SK-N-MC (cell line): ENCODE results near the gene CRMP1.

Source experiments
- DNase-seq: peaks from one replicate; pipeline ENCODE4 v3.0.0-alpha.2; 2011; ENCODE audit warnings: low read depth, low spot score
- H3K27ac ChIP-seq: fragments of 200-600 bp; sonication (generic); 2 replicates; pipeline ENCODE4 v1.5.1; 2016; ENCODE audit warnings: mixed run types
- H3K36me3 ChIP-seq: fragments of 200-600 bp; sonication (generic); 2 replicates; pipeline ENCODE4 v1.6.1; 2017; ENCODE audit warnings: antibody characterized with exemption, low read length, mixed read lengths; ENCODE audit not compliant: insufficient read depth
- H3K4me3 ChIP-seq: fragments of 200-600 bp; sonication (generic); 2 replicates; pipeline ENCODE4 v1.5.1; 2016
- H3K9ac ChIP-seq: fragments of 200-600 bp; sonication (generic); 2 replicates; pipeline ENCODE4 v1.8.0; 2017; ENCODE audit warnings: mixed run types, mixed read lengths; ENCODE audit not compliant: insufficient read length
- H3K9me3 ChIP-seq: fragments of 200-600 bp; sonication (generic); 2 replicates; pipeline ENCODE4 v1.6.1; 2017; ENCODE audit warnings: low read depth, mild to moderate bottlenecking, antibody characterized with exemption, low read length, moderate library complexity, mixed read lengths
- EZH2 ChIP-seq: fragments of 200-600 bp; sonication (generic); IDR thresholded peaks from one replicate; pipeline ENCODE4 v1.6.1; 2017; ENCODE audit warnings: antibody characterized with exemption
- FOXP2 ChIP-seq: optimal IDR thresholded peaks from 2 replicates; pipeline ENCODE3; 2011; ENCODE audit warnings: mild to moderate bottlenecking, moderate library complexity; ENCODE audit not compliant: insufficient read depth; ENCODE audit errors: extremely low read length, control extremely low read depth
- POLR2AphosphoS5 ChIP-seq: IDR thresholded peaks from 2 replicates; pipeline ENCODE4 v1.6.1; 2012; ENCODE audit warnings: mild to moderate bottlenecking, low read depth, low read length, borderline replicate concordance

CRMP1 gene

DNA sequence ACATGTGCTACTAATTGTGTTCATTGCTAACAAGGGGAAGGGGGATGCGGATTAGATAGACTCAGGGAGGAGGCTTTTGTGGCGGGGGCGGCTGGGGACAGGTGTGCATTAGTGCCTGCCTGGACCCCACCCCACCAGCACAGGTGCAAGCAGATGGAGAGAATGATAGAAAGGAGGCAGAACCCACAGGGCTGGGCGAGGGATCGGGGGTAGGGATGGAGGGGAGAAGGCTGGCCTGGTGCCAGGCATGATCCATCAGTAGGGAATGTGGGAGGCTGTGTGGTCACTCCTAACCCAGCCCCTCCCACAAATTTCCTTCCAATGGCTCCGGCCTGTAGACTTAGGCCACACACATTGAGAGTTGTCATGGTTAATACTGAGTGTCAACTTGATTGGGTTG is 30.5 kb upstream of the CRMP1 start:
- H3K4me3 ChIP-seq: no peak overlapping the region

DNA sequence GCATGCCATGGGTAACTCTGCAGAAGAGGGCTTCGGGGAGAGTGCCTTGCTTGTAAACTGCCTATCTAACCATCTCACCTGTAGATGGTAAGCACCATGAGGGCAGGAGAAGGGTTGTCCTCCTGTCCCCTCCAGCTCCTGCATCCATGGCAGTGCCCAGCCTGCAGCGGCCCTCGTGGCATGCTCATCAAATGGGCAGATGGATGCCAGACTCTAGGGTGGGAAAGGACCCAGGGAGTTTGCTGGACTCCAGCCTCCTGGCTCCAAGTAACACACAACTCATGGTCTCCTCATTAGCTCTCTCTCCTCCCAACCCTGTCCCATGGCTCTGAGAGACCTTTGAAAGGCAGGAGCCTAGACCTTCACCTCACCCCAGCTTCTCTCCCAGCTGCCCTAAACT is 29.7 kb upstream of the CRMP1 start:
- H3K36me3 ChIP-seq: no peaks in the 10 kb centered on the region
- no peaks in the 10 kb centered on the region for H3K9me3 ChIP-seq
- TF ChIP-seq EZH2 (no peak), POLR2AphosphoS5 (no peak), FOXP2 (no peak)
- no peak overlapping the region for H3K9ac ChIP-seq
- no peak overlapping the region for H3K27ac ChIP-seq
- no peak overlapping the region for H3K4me3 ChIP-seq
- no peak for DNase-seq

More for the DNA sequence above, 30.5 kb upstream of the CRMP1 start:
- no peak for DNase-seq
- Histone ChIP-seq H3K36me3 (no peaks in the 10 kb centered on the region), H3K9ac (no peak overlapping the region), H3K27ac (no peak overlapping the region), H3K9me3 (no peaks in the 10 kb centered on the region)
- TF ChIP-seq FOXP2: no peak
- no peak for TF ChIP-seq POLR2AphosphoS5
- no peak for TF ChIP-seq EZH2

DNA sequence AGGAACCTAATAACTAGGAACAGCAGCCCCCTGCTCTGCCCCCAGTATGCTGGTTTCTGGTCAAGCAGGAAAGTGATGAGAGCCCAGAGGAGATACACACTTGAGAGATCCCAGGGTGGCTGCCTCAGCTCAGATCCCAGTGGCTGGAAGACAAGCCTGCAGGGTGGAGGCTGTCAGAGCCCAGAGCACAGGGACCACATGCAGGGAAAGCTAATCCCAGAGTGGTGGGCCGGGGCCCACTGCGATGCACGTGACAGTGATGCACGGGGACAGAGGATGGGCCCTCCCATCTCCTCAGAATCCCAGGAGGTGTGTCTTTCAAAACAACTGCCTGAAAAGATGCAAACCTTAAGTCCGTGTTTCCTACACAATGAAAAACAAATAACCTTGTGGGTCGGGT is 29.1 kb upstream of the CRMP1 start:
- Histone ChIP-seq H3K36me3 (no peaks in the 10 kb centered on the region), H3K9ac (no peak overlapping the region), H3K4me3 (no peak overlapping the region), H3K9me3 (no peaks in the 10 kb centered on the region), H3K27ac (no peak overlapping the region)
- no peak for DNase-seq
- TF ChIP-seq EZH2 (no peak), FOXP2 (no peak), POLR2AphosphoS5 (no peak)

DNA sequence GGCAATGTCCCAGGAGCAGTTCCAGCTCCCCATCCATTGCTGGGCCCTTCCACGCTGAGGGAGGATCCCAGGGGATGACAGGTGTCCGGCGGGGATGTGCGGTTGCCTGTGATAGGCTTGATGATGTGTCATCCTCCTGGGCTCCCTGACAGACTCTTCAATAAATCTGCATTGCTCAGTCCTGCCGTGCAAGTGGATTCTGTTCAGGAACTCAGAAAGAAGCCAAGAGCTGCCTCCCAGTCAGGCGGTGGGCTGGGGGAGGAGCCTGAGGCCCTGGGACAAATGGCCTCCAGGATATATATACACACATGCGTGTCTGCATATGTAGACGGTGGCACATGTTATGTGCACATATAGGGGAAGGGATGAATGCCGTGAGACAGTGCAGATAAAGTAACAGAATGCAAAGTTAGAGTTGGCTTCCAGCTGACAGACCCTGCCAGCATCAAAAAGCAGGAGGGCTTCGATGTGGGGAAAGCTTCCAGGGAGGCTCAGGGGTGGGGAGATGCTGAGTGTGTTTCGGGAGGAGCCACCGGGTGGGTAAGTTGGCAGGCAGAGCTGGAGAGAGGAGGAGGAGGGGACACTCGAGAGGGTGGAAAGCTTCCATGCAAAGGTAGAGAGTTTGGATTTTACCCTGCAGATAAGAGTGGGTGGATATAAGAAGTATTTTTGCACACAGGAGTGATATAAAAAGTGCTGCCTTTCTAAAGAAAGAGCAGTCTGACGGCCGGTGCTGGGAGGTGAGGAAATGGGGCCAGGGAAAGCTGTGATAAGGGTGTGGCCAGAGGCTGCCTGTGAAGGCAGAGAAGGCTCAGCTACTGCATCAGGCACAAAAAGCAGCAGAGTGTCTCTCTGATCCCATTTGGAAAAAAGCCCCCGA is 28.5 kb upstream of the CRMP1 start:
- no peak for TF ChIP-seq FOXP2
- TF ChIP-seq POLR2AphosphoS5: no peak
- no peak for TF ChIP-seq EZH2
- no peaks in the 10 kb centered on the region for H3K36me3 ChIP-seq
- H3K4me3 ChIP-seq: no peak overlapping the region
- no peak overlapping the region for H3K9ac ChIP-seq
- no peak for DNase-seq
- H3K9me3 ChIP-seq: no peaks in the 10 kb centered on the region
- H3K27ac ChIP-seq: no peak overlapping the region

DNA sequence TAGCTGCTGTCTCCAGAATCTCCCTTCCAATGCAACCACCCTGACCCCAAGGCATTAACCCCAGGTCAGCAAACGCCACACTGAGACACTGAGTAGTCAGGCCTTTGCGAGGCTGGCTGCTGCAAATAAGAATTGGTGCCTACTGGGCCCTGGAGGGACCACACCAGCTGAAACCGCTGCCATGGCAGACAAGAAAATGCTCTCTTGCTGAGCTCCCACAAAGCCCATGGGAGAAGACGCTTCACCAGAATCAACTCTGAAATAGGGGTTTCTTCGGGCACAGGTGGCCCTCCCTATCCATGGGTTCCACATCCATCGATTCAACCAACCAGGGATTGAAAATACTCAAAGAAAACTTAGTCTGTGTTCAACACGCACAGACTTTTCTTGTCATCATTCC is 26.7 kb upstream of the CRMP1 start:
- Histone ChIP-seq H3K36me3 (no peaks in the 10 kb centered on the region), H3K4me3 (no peak overlapping the region), H3K9me3 (no peaks in the 10 kb centered on the region), H3K27ac (no peak overlapping the region), H3K9ac (no peak overlapping the region)
- TF ChIP-seq POLR2AphosphoS5: no peak
- TF ChIP-seq EZH2: no peak
- no peak for TF ChIP-seq FOXP2
- no peak for DNase-seq

DNA sequence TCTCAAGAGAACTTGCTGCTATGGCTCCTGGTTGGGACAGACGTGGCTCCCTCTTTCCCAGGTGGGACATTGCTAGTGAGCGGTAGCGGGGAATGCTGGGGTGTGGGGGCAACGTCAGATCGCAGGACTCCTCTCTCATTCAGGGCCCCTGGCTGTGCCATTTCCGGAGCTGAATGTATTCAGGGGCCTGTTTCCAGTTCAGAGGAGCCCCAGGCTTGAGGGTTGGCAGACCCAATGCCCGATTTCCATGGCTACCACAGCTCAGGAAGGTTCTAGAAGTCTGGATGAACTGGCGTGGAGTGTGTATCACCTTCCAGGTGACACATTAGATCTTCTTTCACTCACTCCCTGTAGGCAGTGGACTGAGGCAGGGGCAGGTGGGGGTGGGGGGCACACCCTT is 26.2 kb upstream of the CRMP1 start:
- H3K9me3 ChIP-seq: no peaks in the 10 kb centered on the region
- no peaks in the 10 kb centered on the region for H3K36me3 ChIP-seq
- no peak for TF ChIP-seq EZH2
- TF ChIP-seq FOXP2: no peak
- TF ChIP-seq POLR2AphosphoS5: no peak
- H3K27ac ChIP-seq: no peak overlapping the region
- H3K9ac ChIP-seq: no peak overlapping the region
- DNase-seq: no peak
- no peak overlapping the region for H3K4me3 ChIP-seq

DNA sequence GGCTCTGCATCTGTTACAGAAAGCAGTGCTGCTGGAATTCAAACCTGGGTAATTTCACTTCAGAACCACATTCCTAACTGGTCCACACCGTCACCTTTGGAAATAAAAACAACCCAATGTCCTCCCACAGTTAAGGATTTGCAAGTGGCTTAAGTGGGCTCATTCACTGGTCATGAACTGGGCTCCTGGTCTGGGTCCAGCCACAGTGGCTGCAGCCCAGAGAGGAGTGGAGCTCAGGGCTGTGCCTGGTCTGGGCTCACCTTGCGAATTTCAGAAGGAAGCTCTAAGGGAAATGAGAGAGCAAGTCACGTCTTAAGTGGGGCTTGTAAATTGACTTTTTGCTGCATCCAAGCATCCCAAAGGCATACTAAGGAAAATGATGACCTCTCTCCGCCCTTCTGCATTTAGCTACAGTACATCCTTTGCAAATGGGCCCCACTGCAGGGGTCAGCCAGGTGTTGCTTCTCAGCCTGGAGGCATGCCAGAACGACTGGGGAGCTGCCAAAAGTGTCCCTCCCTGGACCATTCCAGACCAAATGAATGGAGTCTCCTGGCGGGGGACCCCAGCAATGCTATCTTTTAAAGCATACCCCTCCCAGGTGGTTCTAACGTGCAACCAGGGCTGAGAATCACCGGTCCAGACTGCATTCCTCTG is 25.6 kb upstream of the CRMP1 start:
- Histone ChIP-seq H3K9ac (no peak overlapping the region), H3K36me3 (no peaks in the 10 kb centered on the region), H3K27ac (no peak overlapping the region), H3K4me3 (no peak overlapping the region), H3K9me3 (no peaks in the 10 kb centered on the region)
- no peak for DNase-seq
- TF ChIP-seq POLR2AphosphoS5 (no peak), FOXP2 (no peak), EZH2 (no peak)

DNA sequence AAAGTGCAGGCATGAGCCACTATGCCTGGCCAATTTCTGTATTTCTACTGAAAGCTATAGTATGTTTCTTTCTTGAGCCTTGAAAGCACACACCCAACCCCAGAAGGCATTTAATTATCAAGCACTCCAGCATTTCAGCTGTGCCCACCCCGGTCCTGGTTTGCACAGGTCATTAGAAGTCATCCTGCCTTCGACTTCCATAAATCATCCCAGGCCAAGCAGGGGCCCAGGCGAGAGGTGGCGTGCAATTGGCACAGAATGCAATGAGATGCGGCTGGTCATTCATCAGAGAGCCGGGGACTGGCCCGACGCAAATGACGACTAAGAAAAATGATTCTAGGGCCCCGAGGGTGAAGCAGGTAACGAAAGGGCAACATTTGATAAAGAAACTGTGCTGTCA is 24.8 kb upstream of the CRMP1 start:
- Histone ChIP-seq H3K4me3 (no peak overlapping the region), H3K9ac (no peak overlapping the region), H3K27ac (no peak overlapping the region), H3K36me3 (no peaks in the 10 kb centered on the region), H3K9me3 (no peaks in the 10 kb centered on the region)
- TF ChIP-seq EZH2 (no peak), FOXP2 (no peak), POLR2AphosphoS5 (no peak)
- DNase-seq: no peak

DNA sequence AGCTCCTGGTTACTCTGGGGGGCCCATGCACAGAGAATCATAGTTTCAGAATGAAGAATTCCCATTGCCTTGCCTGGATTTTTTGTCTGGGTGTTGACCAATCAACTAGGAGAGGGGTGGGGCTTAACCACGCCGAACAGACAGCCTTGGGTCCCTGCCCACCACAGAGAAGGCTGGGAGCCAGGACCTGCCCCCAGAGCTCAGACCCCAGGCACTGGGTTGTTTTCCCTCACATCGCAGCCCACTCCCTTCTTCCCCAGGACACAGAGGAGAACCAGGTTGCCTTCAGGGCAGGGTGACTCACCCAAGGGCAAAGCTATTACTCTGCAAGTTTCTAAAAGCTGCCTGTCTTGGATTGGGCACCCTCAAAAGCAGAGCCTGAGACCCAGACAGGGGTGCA is 23.3 kb upstream of the CRMP1 start:
- no peak for DNase-seq

More for the DNA sequence above, 23.3 kb upstream of the CRMP1 start:
- TF ChIP-seq EZH2 (no peak), POLR2AphosphoS5 (no peak), FOXP2 (no peak)
- H3K27ac ChIP-seq: no peak overlapping the region
- no peaks in the 10 kb centered on the region for H3K9me3 ChIP-seq
- H3K36me3 ChIP-seq: no peaks in the 10 kb centered on the region
- H3K4me3 ChIP-seq: no peak overlapping the region
- H3K9ac ChIP-seq: no peak overlapping the region
